Islet precursor cell (in vitro differentiated cells): ENCODE data around the gene RBBP6.
"Not testable (repeated sequence)": the region's sequence is repeated elsewhere in the genome, so short reads cannot be mapped to it uniquely, and the experiment has no call there.

Source experiments
- DNase-seq: peaks from one replicate; pipeline ENCODE4 v3.0.0-alpha.2; 2018

Gene RBBP6

GRCh38 chr16:24571096-24571495 lies 31.7 kb downstream of the RBBP6 start:
- no peak for DNase-seq

DNA sequence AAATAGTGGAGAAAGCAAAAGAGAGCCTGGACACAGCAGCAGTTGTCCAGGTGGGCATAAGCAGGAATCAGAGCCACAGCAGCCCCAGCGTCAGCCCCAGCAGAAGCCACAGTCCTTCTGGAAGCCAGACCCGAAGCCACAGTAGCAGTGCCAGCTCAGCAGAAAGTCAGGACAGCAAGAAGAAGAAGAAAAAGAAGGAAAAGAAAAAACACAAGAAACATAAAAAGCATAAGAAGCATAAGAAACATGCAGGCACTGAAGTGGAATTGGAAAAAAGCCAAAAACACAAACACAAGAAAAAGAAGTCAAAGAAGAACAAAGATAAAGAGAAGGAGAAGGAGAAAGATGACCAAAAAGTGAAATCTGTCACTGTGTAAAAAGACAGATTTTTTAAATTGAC lies 32.7 kb downstream of the RBBP6 start:
- DNase-seq, result no peak

- no peak for DNase-seq
Measured at GRCh38 chr16:24573141-24573540, 33.8 kb downstream of the RBBP6 start.

- DNase-seq, result not testable (repeated sequence)
Measured at GRCh38 chr16:24574515-24575485, 35.4 kb downstream of the RBBP6 start.

- not testable (repeated sequence) for DNase-seq
Measured at GRCh38 chr16:24575791-24576190, 36.4 kb downstream of the RBBP6 start.

- no peak for DNase-seq
Measured at GRCh38 chr16:24577167-24577566, 37.8 kb downstream of the RBBP6 start.

- no peak for DNase-seq
Measured at GRCh38 chr16:24580665-24581064, 41.3 kb downstream of the RBBP6 start.

GRCh38 chr16:24583494-24583893 lies 44.1 kb downstream of the RBBP6 start:
- no peak for DNase-seq

DNA sequence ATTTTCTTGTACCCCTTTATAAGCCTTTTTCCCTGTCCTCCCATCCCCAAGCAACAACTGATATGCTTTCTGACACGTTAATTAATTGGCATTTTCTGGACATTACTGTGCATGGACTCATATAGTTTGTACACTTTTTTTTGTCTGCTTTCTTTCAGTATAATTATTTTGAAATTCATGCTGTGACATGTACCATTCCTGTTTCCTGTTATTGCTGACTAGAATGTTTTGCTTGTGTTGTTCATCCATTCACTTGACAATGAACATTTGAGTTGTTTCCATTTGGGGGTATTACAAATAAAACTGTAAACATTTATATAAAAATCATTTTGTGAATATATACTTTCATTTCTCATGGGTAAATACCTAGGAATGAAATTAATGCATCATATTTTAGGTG lies 50.6 kb downstream of the RBBP6 start:
- no peak for DNase-seq

GRCh38 chr16:24598777-24599437 lies 59.5 kb downstream of the RBBP6 start:
- no peak for DNase-seq

- DNase-seq, result no peak
Measured at GRCh38 chr16:24609417-24609739, 70.0 kb downstream of the RBBP6 start.

- DNase-seq, result peak; percentile 57
Measured at GRCh38 chr16:24609740-24610415, 70.5 kb downstream of the RBBP6 start.

- peak; percentile 60 for DNase-seq
Measured at GRCh38 chr16:24610416-24610755, 71.0 kb downstream of the RBBP6 start.

- no peak for DNase-seq
Measured at GRCh38 chr16:24611310-24611709, 71.9 kb downstream of the RBBP6 start.

GRCh38 chr16:24612656-24613055 lies 73.3 kb downstream of the RBBP6 start:
- no peak for DNase-seq

GRCh38 chr16:24613267-24613666 lies 73.9 kb downstream of the RBBP6 start:
- not testable (repeated sequence) for DNase-seq

GRCh38 chr16:24617502-24617901 lies 78.1 kb downstream of the RBBP6 start:
- no peak for DNase-seq
